ENCODE data around the gene EGLN3.
"Not testable (repeated sequence)": the region's sequence is repeated elsewhere in the genome, so short reads cannot be mapped to it uniquely, and the experiment has no call there.

EGLN3 gene

DNA sequence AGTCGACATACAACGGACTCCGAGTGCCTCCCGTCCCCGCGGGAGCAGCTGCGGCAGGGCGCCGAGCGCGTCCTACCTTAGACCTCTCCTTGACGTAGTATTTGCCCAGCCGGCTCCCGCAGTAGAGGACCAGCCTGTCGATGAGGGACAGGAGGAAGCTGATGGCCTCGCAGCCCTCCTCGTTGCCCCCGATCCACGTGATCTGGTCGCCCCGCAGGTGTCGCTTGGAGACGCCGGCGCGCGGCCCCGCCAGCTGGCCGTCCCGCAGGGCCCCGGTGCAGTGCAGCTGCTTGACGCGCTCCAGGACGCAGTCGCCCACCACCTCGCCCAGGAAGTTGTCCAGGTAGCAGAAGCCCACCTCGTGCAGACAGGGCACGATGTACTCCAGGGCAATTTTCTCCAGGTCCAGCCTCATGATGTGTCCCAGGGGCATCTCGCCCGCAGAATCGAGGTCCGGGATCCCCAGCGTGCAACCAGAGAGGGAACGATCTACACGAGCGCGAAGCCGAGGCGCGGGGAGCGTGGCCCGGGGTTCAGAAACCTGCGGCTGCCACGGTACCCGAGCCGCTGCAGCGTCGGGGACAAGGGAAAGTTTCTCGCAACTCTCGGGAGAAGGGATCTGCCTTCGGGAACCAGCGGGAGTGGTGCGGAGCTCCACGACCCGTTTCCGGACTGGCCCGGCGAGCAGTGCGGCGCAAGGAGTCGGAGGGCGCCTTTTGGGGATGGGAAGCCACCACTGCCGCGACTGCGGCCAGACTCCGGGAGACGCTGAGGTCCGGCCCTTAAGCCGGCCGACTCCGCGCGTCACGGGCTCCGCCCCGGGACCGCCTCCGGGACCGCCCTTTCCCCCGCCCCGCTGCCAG is at the start of gene EGLN3:
TSS of gene EGLN3 (minus strand) at position 755 of the 863 bp plus-strand sequence. CDS start at position 433, 322 bp downstream.
- DNase-seq = no peak

DNA sequence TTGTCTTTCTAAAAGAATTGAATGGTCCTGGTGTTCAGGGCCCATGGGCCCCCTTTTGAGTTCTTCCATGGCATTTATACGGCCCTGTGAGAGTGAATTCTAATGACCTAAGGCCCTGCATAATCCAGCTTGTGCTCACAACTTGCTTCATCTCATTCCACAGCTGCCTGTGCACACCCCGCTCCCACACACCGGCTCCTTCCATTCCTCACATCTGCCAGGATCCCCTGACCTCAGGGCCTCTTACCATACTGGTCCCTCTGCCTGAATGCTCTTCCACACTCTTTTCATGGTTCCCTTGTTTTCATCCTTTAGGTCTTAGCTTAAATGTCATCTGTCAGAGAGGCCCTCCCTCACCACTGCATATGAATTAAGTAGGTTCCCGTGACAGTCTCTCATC is 49.5 kb upstream of the EGLN3 start:
- no peak for DNase-seq

DNA sequence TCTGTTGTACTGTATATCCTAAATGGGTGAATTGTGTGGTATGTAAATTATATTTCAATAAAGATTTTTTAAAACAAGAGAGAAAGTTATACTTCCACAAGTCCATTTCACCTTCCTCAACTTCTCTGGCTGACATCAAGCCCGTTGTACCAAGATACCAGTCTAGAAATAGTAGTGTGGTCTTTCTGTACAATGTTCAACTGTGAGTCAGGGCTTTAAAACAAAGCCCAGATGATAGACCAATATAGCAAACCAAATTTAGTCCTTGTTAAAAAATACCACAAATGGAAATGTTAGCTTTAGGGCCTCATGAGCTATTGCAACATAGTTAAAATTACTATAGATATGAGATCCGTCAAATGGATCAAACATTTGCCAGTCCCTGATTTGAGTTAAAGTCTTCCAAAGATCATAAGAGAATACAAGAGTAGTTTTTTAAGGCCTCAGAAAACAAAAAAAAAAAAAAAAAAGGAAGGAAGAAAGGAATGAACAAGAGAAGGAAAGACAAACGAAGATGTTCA is 49.0 kb upstream of the EGLN3 start:
- peak; percentile 80 for DNase-seq

DNA sequence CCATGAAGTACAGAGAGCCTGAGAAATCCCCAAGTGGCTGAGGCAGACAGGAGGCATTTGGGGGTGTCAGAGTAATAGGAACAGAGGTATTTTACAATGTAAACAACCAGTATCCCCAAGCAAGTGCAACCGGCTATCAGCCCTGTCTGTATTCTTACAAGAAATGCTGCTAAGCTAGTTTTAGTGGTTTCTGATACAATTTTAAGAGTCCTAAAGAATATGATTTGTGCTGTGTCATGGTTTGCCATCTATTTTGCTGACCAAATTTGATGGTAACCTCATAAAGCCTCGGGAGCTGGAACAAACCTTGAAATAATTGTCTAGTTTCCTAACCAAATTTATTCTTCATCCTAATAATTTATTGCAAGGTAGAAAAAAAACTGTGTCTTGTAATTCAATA is 46.7 kb upstream of the EGLN3 start:
- DNase-seq = no peak

DNA sequence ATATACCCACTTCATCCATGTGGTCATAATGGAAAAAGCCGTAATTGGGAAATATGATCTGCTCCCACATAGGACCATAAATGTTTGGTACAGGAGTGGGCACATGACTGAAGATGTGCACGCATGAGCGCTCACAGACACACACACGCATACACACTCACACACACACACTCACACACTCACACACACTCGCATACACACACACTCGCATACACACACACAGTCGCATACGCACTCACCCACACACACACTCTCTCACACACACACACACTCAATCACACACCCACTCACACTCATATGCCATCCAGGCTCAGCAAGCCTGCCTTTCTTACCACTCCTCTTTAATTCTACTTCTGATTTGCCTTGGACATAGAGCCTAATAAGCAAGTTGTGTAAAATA is 45.6 kb upstream of the EGLN3 start:
- no peak for DNase-seq

DNA sequence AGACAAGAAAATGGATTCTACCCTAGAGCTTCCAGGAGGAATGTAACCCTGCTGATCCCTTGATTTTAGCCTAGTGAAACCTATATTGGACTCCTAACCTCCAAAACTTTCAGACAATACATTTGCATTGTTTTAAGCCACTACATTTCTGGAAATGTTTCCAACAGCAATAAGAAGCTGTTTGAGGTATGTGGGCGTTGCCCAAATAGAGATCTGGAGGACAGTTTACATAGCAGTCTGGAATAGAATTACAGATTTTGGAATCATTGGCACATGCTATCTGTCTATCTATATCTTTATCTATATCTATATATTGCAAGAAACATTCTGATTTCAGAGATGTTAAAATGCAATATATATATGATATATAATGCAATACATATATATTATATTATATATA is 42.4 kb upstream of the EGLN3 start:
- DNase-seq = no peak

DNA sequence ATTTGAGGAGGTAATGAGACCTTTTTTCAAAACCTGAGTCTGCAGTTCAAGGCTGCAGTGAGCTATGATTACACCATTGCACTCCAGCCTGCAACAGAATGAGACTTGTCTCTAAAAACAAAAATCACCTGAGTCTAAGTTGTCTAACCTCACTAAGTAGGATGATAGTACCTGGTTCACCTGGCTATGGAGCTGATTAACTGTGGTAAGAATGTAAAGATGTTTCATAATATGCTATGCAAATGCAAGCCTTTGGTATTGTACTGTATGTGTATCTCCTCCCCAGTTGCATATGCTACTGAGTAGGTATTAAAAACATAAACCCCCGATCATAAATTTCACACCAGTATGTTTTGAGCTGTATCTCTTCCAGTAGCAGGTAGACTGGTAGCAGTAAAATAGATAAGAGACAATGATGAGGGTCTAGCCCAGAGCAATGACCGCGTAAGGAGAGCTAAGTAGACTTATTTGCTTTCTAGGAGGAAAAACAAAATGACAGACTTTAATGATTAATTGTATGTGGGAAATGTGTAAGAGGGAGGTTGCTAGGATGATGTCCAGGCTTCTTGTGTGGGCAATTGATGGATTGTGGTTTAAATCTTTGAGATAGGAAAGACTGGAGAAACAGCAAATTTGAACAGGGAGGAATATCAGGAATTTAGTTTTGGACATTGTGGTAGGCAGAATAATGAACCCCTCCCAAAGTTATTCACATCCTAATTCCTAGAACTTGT is 41.6 kb upstream of the EGLN3 start:
- no peak for DNase-seq

DNA sequence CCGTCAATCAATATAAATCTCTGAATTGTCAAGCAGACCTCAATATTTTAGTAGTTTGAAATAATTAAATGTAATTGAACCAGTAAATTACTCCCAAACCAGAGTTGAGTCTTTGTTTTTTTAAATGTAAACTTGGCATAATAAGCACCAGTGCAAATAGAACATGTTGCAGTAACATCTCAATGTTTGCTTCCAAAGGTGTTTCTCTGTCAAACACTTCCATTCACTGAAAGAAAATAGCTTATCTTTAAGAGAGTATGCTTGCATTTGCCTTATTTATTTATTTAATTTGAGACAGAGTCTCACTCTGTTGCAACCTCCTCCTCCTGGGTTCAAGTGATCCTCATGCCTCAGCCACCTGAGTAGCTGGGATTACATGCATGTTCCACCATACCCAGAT is 39.9 kb upstream of the EGLN3 start:
- DNase-seq = no peak

DNA sequence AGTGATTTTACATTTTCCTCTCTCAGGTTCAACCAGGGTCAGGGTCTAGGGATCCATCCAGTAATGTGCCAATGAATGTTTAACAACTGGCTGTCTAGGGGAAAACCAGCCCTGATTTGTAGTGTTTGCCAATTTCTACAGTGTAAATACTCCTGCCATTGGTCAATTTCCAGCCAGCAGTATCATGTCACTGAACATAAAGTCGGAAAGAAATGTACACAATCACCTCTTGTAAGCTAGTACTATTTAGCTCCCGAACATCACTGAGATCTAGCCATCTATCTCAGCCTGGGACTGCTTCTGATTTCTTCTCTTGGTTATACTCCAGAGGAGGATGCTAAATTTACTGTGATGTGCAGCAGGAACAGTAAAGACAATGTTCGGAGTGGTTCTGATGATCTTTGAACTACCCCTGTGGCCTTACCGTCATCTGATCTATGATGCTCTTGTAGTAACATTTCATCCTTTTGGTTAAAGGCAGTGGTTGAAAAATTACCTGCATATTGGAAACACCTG is 36.7 kb upstream of the EGLN3 start:
- DNase-seq = no peak

DNA sequence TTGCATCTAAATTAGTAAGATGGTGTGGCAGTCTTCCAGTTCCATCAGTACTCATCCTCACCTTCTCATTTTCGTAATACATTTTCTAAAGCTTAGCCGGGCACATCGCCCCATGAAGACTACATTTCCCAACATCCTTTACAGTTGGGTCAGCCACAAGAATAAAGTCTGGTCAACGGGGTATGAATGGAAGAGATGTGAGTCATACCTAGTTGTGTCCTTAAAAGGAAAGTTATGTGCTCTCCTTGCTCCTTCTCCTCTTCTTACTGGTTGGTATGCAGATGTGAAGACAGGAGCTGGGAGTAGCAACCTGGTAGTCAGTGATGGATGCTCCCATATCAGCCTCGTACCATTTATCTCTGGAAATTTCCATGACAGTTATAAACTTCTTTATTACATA is 35.9 kb upstream of the EGLN3 start:
- DNase-seq = peak; percentile 69

DNA sequence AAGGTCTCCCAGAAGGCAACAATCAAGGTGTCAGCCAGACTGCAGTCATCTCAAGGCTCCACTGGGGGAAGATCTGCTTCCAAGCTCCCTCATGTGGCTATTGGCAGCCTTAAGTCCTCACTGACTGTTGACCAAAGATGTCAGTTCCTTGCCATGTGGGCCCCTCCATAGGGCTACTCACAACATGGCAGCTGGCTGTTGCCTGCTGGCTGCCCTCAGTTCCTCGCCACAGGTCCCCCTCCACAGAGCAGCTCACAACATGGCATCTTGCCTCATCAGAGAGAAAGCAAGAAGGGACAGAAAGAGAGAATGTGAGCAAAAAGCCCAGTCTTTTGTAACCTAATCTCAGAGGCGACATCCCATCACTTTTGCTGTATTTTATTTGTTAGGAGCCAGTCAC is 34.4 kb upstream of the EGLN3 start:
- no peak for DNase-seq

DNA sequence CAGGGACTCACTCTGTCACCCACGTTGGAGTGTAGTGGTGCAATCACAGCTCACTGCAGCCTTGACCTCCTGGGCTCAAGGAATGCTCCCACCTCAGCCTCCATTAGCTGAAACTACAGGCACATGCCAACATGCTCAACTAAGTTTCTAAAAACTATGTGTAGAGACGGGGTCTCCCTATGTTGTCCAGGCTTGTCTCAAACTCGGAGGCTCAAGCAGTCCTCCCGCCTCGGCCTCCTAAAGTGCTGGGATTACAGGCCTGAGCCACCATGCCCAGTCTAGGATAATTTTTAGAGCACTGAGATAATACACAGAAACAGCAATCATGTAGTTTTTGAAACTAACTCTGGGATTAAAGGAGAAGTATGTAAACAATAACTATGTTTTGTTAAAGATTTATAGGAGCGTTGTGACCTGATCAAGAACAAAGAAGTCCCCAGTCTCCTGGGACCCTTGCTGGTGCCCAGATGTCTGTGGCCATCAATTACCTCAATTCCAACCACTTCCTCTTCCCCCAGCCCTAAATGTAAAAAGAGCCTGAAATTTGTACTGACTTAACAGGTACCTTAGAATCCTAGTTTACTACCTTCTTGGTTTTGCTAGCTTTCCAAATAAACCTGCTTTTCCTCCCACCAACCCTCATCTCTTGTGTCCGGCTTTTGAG is 28.9 kb upstream of the EGLN3 start:
- DNase-seq = no peak

DNA sequence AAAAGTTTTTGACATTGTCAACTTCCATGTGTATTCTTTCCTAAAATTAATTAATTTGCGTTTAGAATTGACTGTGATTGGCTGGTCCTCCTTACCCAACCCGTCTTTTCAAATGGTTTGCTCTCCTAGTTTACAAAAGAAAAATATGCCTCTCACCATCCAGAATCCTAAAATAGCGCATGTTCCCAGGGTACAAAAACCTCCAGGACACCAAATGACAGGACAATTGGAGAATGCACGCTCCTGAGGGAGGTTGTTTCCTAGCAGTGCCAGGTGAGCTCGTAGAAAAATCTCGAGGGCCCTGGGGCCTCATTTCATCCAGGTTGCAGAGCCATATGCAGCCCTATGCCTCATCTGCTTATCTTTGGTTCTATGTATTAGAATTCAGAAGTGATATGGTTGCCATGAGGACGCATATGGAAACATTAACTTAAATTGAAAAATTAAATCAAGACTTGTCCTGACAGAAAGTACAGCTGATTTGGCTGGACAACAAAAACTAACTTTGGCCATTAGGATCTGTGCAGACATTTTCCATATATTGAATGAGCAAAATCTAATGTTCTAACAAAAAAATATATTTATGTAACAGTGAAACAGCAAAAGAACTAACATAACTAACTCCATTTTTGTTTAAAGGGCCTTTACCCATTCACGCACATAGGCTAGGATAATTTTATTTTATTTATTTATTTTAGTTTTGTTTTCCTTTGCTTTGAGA is 28.2 kb upstream of the EGLN3 start:
- DNase-seq = no peak

DNA sequence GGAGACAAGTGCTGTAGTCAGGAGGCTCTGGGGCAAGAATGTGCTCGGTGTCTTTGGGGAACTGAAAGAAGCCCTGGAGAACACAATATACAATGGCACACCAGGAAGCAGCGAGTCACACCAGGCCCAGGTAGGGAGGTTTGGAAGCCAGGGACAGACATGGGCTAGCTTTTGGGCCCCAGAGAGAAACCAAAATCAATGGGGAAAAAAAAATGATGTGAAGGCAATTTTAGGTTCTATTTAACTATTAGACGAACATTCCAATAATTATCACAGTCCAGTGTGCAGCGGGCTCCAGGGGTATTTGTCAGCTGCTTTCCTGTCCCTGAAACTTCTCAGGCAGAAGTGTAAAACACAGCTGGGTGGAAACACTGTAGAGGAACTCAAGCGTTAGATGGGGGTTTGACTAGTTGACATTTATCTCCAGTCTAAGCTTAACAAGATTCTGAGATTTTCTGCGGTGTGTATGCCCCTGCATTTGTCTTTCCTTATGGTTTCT is 21.8 kb upstream of the EGLN3 start:
- DNase-seq = peak; percentile 39

DNA sequence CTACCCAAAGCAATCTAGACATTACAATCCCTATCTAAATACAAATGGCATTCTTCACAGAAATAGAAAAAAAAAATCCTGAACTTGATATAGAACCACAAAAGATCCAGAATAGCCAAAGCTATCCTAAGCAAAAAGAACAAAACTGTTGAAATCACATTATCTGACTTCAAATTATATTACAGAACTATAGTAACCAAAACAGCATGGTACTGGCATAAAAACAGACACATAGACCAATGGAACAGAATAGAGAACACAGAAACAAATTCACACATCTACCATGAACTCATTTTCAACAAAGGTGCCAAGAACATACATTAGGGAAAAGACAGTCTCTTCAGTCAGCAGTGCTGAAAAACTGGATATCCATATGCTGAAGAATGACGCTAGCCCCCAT is 19.0 kb upstream of the EGLN3 start:
- DNase-seq = not testable (repeated sequence)

DNA sequence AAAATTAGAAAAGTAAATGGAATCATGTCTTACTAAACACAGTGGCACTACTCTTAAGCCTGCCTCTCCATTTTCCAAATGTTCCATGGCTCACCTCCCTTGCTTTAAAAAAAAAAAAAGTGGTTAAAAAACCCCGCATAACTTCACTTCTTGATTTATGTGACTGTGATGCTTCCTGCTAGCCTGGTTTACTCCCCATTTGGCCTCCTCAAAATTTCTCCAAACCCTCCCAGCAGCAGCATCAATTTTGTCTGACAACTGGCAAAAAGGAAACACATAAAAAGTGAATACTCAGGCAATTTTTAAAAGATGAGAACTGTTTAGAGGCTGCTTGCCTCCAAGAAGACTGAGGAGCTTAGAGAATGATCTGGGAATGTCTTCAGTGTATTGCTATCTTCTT is 17.8 kb upstream of the EGLN3 start:
- DNase-seq = no peak

DNA sequence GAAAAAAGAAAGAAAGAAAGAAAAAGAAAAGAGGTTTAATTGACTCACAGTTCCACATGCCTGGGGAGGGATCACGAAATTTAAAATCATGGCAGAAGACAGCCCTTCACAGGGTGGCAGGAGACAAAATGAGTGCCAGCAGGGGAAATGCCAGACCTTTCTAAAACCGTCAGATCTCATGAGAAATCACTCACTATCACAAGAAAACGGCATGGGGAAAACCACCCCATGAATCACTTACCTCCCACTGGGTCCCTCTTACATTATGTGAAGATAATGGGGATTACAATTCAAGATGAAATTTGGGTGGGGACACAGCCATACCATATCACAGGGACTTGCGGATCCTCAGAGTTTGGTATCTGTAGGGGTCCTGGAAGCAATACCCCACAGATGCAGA is 16.3 kb upstream of the EGLN3 start:
- no peak for DNase-seq

DNA sequence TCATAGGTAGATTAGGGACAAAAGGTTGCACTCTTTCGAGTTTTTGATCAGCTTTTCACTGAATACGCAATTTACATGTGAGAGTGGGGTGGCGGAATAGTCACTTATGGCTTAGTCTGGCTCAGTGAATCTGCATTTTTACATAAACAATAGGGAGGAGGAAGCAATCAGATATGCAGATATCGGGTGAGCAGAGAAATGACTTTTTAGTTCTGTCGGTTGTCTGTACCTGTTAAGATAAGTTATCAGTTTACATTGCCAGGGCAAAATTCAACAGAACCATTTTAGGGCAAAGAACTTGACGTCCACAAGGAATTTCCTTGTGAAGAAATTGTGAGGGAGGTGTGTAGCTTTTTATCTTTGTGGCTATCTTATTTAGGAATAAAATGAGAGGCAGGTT is 15.4 kb upstream of the EGLN3 start:
- DNase-seq = no peak

DNA sequence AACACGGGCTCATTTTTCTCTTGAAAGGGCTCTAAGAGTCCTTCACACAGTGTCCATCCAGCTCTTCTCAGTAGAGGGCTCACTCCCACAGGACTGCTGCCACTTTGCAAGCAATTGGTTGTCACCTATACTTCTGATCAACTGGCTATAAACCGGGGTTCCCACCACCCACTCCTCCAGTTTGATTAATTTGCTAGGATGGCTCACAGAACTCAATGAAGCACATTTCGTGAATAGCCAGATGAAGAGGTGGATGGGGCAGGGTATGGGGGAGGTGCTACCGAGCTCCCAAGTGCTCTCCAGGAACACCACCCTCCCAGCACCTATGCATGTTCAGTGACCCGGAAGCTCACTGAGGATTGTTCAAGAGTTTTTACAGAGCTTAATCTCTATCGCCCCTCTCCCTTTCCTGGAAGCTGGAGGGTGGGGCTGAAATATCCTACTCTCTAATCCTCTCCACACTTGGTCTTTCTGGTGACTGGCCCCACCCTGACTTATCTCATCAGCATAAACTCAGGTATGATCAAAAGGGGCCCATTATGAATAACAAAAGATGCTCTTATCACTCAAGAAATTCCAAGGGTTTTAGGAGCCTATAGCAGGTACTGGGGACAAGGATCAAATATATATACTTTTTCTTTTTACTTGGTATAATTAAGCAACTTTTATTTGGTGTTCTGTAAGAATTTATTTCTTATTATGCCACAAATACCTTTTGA is 13.9 kb upstream of the EGLN3 start:
- no peak for DNase-seq

DNA sequence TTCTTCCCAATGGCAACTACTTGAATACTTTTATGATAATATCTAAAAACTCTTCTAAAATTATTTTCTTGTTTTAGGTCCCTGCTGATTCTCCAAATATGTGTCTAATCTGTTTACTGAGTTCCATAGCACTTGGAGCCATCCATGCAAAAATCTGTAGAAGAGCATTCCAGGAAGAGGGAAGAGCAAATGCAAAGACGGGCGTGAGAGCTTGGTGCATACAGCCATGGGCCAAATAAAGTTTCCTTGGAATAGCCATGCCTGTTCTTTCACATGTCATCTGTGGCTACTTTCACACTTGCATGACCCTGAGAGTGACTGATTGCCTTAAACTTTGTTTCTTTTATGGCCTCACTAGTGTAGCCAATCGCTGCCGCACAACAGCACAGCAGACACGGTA is 13.0 kb upstream of the EGLN3 start:
- DNase-seq = no peak

DNA sequence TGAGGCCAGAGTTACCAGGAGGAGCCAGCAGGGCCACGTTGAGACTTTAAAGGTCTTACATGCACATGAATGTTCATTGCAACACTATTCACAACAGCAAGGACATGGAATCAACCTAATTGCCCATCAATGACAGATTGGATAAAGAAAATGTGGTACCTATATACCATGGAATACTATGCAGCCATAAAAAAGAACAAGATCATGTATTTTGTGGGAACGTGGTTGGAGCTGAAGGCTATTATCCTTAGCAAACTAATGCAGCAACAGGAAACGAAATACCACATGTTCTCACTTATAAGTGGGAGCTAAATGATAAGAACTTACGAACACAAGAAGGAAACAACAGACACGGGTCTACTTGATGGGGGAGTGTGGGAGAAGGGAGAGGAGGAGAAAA is 11.6 kb upstream of the EGLN3 start:
- DNase-seq = not testable (repeated sequence)

DNA sequence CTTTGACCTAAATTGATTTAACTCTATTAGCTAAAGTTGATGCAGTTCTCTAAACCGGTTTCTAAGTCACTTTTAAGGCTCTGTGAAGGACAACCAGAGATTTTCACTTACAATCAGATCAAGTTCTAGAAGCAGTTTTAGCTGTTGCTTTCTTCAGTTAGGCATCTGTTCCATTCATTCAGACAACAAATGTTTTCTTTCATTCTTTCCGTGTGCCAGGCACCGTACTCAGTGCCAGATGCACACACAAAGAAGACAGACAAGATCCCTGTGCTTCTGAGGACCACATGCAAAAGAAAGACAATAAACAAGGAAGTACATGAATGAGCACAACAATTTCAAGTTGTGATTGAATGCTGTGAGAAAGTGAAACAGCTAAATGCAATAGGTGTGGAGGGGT is 11.1 kb upstream of the EGLN3 start:
- no peak for DNase-seq
